HG02938 (cell line): ENCODE measurements around the gene LARP6.
"Not testable (repeated sequence)": the region's sequence is repeated elsewhere in the genome, so short reads cannot be mapped to it uniquely, and the experiment has no call there.

Experiments used
- ATAC-seq: cut with Tn5 transposase; IDR thresholded peaks from one replicate; pipeline ENCODE4 v1.9.1; 2021; ENCODE audit warnings: mild to moderate bottlenecking, moderate library complexity; ENCODE audit not compliant: unreplicated experiment

Gene LARP6

GRCh38 chr15:70853973-70854665 is at the start of gene LARP6:
LARP6 (minus strand) TSS chr15:70854157; CDS start chr15:70854088, 69 bp downstream.
- ATAC-seq = no peak

DNA sequence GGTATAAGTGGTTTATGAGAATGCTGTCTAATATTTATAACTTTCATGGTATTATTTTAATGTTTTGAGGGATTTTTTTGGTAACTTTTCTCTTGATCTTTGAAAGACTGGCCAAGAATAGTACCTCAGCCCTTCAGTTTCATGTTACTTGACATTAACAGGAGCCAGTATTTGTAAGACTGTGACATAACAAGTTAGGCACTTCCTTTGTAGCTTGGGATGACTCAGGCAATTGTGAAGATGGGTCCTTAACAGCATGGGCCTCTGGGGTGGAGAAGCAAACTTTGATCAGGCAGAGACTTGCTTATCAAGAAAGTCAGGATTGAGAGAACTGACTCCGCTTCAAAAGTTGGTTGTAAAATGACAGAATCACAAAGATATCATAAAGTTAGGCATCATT is 48.1 kb upstream of the LARP6 start:
- no peak for ATAC-seq

GRCh38 chr15:70892912-70893560 is 39.1 kb upstream of the LARP6 start:
- peak; percentile 33 for ATAC-seq

- peak; percentile 79 for ATAC-seq
Observed at GRCh38 chr15:70892002-70892911, 38.3 kb upstream of the LARP6 start, which contains the start of the genes LRRC49 and THAP10. LRRC49 (plus strand) TSS chr15:70892826; CDS start chr15:70892895, 69 bp downstream. THAP10 (minus strand) TSS chr15:70892433; CDS start chr15:70892272, 161 bp downstream.

DNA sequence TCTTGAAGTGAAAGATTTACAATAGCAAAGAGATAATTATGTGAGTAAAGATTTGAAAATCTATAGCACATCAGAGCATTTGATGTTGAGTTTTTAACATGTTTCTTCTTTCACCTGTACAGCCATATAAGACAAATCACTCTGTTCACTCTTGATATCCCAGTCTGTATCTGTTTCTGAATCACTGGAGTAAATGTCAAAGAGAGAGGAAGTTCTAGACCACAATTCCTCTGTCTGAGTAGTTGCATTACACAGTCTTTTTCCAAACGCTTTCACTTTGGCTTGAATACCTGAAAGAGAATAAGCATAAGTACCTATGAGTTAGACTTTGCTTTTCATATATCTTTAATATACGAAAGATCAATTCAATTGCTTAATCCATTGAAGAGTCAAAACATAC is 28.4 kb upstream of the LARP6 start:
- ATAC-seq = no peak

GRCh38 chr15:70880781-70881180 is 26.8 kb upstream of the LARP6 start:
- no peak for ATAC-seq

- ATAC-seq = no peak
Observed at GRCh38 chr15:70879401-70879800, 25.4 kb upstream of the LARP6 start.

DNA sequence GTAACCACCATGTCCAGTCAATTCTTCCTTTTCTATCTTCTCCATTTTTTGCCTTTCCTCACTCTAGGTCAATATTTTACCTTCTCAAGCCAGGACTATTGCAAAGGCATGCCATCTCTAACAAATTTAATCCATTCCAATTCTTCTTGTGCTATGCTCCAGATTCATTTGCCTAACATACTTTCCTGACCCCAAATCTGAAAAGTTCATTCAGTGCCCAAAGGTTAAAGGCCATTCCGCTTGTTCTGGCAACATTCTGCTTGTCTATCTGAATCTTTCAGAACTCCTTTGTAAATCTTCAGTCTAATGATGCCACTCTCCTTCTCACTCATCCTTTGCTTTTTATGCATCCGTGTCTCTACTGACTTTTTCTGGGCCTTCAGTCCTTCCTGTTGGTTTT is 22.7 kb upstream of the LARP6 start:
- ATAC-seq = no peak

DNA sequence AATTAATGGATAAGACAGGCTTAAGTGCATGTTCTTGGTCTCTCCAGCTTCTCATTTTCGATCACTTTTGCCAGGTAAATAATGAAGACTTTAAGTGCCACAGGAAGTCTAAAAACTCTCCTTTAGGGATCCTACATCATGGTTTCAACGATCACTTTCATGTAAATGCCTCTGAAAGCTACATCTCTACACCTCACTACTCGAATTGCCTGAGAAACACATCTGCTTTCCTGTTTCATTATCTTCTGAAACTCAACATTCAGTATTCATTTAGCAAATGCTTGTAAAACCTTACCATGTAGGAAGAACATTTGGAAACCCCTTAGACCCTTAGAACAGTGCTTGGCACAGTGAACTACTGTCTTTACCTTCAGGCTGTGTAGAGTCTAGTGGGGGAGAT is 22.1 kb upstream of the LARP6 start:
- no peak for ATAC-seq

- ATAC-seq = no peak
Observed at GRCh38 chr15:70875001-70875782, 21.2 kb upstream of the LARP6 start.

DNA sequence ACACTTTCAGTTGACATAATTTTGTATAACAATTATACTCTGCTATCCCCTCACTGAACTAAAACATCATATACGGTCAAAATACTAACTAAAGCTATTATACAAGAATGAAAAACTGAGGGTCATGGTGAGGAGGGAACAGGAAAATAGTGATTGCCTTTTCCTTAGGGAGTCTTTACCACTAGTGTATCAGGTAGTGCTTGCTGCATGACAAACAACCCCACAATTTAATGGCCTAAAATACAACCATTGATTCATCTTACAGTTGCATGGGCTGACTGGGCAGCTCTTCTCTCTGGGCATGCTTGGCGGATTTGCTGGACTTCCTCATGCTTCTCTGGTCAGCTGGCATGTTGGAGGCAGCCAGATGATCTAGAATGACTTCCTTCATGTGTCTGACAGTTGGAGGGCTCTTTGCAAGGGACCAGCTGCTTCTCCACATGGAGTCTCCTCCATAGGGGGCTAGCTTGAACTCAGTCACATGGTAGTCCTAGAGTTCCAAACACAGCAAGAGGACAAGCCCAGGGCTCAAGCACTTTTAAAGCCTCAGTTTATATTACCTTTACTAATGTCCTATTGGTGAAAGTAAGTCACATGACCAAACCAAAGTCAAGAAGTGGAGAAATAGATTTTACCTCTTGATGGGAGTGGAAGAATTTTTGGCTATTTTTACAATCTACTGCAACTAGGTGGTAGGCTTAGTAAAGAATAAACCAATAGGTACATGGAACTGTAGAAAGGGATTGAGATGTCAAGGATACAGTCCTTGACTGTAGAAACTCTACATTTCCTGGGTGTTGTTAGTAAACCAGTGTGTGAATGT is 19.5 kb upstream of the LARP6 start:
- ATAC-seq = no peak

GRCh38 chr15:70871490-70871889 is 17.5 kb upstream of the LARP6 start:
- ATAC-seq = not testable (repeated sequence)

DNA sequence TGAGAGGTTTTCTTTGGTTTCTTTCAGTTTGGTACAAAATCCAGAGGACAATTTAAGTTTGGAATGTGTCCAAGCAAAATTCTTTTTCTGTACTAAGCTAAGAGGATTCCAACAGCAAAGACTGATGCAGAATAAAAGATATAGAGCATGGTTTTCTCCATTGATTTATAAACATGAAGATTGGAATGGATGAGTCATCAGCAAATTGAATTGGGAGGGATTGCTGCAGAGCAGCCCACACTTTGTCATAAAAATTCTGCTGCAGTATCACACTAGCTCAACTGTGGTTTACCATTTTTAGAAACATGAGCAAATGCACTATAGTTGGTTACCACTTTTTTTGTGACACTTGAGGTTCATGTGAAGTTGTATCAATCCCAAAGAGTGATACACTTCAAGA is 16.1 kb upstream of the LARP6 start:
- no peak for ATAC-seq

DNA sequence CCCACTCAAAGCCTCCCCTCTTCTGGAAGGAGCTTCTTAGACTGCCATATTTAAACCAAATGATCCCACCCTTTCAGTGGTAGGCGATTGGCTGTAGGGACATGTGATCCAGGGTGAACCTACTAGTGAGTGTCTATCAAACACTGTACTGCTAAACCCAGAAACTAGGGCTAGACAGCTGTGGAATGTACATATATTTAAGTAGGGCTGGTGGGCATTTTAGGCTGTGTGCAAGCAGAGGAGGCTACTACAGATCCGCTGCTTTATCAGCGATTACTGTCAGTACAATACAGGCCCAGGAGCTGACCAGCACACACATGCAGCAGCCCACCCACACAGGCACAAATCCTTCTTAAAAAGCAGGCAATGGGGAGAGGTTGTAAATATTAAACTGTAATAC is 15.4 kb upstream of the LARP6 start:
- no peak for ATAC-seq

DNA sequence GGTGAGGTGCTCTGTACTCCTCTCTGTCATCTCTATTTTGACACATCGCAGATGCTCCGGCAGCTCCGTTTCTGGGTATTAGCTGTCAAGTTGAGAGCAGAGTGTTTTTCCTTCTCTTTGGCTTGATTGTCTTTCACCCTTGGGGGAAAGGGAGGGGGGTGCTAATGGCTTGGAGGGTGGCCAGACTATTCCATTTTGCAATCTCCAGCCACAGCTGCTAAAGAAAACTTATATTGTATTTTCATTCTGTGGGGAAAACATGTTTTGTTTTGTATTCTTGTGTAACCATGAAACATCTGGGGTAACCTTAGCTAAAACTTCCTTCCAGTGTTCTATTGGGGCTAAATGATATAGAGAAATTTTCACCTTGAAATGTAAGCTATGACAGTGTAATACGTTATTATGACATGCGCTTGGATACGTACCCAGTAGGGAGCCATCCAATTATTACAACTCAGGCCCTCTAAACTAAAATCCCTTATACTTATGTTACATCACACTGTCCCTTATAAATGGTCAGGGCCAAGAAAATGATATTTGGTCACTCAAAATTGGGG is 14.0 kb upstream of the LARP6 start:
- no peak for ATAC-seq

- ATAC-seq = no peak
Observed at GRCh38 chr15:70866982-70867641, 13.2 kb upstream of the LARP6 start.

- ATAC-seq = no peak
Observed at GRCh38 chr15:70863450-70864218, 9.7 kb upstream of the LARP6 start.

DNA sequence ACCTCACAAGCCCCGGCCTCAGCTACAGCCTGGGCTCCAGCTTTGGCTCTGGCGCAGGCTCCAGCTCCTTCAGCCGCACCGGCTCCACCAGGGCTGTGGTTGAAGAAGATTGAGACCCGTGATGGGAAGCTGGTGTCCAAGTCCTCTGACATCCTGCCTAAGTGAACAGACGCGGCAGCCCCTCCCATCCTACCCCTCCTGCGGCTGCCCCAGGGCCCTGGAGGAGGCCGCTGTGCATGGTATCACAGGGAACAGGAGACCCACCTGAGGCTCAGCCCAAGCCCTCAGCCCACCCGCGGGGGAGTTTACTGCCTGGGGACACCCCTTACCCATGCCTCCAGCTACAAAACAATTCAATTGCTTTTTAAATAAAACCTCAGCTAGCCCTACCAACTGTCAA is 6.0 kb upstream of the LARP6 start:
- ATAC-seq = no peak
